Epidermal melanocyte (primary cell): Measurements from ENCODE around the gene TRIM44.
"Not testable (repeated sequence)": the region's sequence is repeated elsewhere in the genome, so short reads cannot be mapped to it uniquely, and the experiment has no call there.

Experiments
- DNase-seq: peaks from one replicate; pipeline ENCODE4 v3.0.0; 2011; ENCODE audit warnings: low spot score; ENCODE audit not compliant: insufficient read length

TRIM44 gene

DNA sequence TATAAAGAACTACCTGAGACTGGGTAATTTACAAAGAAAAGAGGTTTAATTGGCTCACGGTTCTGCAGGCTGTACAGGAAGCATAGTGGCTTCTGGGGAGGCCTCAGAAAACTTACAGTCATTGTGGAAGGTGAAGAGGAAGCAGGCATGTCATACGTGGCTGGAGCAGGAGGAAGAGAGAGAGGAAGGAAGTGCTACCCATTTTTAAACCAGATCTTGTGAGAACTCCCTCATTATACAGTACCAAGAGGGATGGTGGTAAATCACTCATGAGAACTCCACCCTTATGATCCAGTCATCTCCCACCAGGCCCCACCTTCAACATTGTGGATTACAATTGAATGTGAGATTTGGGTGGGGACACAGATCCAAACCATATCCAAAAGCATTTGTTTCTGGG, 53.1 kb downstream of the TRIM44 start:
- DNase-seq: not testable (repeated sequence)

GRCh38 chr11:35717043-35717442, 54.5 kb downstream of the TRIM44 start:
- DNase-seq: no peak

DNA sequence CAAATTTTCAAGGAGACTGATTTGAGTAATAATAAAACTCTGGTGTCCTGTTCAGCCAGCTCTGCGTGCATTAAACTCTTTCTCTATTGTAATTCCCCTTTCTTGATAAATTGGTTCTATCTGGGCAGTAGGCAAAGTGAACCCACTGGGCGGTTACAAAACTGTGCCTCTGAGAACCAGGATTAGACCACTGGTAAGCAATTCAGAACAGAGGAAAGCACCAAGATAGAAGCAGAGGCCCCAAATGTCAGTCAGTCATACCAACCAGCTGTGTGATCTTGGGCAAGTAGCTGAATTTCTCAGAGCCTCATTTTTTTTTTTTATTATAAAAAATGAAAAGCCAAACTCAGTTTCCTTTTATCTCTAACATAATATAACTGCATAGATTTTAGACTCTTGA, 54.9 kb downstream of the TRIM44 start:
- DNase-seq: no peak

GRCh38 chr11:35721651-35722282, 59.2 kb downstream of the TRIM44 start:
- DNase-seq: no peak

DNA sequence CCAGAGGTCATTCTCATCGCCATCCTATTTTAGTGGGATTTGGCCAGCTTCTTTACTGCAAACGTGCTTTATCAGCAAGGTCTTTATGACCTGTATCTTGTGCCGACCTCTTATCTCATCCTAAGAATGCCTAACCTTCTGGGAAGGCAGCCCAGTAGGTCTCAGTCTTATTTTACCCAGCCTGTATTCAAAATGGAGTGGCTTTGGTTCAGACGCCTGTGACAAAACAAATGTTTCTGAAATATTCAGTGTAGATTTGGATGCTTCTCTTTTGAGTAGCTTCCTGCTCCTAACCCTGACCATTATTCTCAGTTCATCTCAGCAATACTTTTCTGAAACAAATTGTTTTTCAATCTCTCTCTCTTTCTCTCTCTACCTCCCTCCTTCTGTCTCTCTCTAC, 60.1 kb downstream of the TRIM44 start:
- no peak for DNase-seq

GRCh38 chr11:35723493-35723892, 60.9 kb downstream of the TRIM44 start:
- DNase-seq: no peak

DNA sequence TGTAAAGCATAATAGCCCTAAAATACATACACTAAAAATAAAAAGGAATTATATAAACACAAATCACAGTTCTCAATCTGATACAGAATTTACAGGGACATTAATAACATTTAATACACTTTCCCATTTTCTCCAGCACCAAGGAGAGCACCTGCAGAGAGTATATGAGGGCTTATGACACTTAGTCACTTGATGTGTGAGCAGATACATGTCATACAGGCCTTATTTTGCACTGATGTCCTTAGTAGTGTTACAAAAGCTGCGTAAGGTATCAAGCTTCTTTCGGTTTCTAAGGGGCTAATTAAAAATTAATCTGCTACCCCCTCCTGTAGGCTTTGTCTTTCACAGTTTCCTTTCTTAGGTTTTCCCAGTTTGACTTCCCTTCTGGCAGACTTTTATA, 61.3 kb downstream of the TRIM44 start:
- DNase-seq: no peak

- no peak for DNase-seq
These were observed 63.3 kb downstream of the TRIM44 start for GRCh38 chr11:35725885-35726284.

DNA sequence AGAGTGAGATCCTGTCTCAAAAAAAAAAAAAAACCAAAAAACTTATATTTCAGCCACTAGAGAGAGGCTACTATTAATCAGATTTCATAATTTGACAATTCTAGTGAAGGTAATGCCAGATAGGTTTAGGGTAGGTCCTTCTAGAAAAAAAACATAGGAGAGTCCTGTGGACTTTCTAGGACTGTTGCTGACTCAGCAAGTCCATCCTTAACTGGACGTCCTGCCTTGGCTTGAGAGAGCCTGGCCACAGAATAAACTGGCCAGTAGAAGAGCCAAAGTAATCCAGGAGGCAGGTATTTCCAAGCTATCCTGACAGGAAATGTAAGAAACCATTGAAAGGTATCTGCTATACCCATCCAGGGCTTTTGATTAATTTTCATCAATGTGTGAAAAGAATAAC, 64.6 kb downstream of the TRIM44 start:
- DNase-seq: no peak

DNA sequence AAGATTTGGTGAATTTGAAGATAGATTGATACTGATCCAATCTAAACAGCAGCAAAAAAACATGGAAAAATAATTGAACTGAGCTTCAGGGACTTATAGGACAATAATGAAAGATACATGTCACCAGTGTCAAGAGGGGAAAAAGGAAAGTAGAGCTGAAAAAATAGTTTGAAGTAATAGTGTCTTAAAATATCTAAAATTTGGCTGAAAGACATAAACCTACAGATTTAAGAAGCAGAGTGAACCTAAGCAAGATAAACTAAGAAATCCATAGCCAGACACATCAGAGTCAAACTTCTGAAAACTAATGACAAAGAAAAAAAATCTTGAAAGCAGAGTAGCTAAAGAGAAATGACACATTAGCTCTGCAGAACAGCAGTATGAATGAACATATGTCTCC, 67.7 kb downstream of the TRIM44 start:
- DNase-seq: no peak

- no peak for DNase-seq
These were observed 72.3 kb downstream of the TRIM44 start for GRCh38 chr11:35734669-35735410.

GRCh38 chr11:35735411-35735810, 72.8 kb downstream of the TRIM44 start:
- DNase-seq: no peak

- DNase-seq: no peak
These were observed 73.3 kb downstream of the TRIM44 start for GRCh38 chr11:35735903-35736302.

GRCh38 chr11:35736952-35737351, 74.4 kb downstream of the TRIM44 start:
- no peak for DNase-seq

- no peak for DNase-seq
These were observed 77.7 kb downstream of the TRIM44 start for GRCh38 chr11:35740061-35740799.

GRCh38 chr11:35742707-35743454, 80.3 kb downstream of the TRIM44 start:
- no peak for DNase-seq

DNA sequence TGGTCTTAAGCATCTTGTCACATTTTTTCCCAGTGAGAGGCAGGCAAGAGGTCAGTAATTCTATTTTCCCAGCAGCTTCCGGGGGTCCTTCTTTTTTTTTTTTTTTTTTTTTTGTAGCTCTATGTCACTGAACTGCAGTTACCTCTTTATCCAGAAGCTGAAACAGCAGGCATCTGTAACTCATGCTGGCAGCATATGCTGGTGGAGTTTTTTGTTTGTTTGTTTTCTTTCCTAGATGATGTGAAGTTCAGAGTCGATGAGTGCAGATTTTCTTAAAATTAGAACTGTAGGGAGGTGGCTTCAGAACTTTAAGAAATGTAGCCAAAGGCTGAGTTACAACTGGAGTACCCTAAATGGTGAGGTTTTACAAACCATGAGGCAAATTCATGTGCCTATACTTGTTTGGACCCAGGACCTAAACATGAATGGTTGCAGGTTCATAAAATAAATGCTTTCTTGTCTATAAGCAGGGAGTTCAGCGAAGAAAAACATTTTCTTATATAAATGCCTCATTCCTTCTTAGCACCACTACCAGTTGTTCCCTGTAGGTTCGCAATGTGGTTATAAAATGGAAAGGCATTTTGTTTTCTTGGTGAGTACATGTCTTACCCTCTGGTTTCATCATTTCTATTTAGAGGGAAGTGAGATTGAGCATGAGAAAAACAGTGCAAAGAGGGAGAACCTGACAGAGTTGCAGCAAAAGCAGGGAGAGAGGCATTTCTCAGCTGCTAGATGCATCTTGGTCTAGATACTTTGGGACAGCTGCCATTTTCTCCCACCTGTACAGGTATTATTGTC, 84.0 kb downstream of the TRIM44 start:
- DNase-seq: no peak

- no peak for DNase-seq
These were observed 85.1 kb downstream of the TRIM44 start for GRCh38 chr11:35747668-35748067.

DNA sequence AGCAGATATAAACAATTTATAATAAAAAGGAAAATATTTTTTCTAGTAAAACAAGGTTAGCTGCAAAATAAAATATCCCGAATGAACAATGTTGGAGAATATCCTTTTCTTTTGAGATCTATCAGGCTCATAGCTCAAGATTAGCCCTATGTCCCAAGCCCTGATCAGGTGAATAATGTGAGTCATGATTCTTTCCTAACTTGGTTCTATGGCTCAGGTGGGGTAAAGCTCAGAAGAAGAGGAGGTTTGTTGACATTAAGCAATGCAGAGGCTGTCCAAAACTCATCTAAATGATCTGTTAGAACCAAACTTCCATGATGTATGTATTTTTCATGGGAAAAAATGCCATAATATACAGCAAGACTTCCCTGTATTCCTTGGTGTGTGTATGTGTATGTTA, 86.1 kb downstream of the TRIM44 start:
- DNase-seq: no peak

DNA sequence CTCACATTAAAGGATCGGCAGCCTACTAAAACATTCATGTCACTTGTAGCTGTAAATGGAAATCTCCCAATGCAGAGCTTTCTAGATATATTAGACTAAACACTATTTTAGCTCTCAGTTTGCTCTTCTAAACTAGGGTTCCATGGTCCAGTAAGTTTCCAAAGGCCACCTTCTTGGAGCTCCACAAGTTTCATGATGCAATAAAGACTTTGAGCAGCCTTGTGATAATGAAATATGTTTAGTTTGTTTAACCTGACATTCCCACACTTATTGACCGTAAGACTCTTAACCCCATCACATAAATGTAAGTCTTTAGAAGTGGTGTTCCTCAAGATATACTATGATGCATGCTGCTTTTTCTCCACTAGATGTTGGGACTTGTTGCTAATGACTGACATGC, 87.7 kb downstream of the TRIM44 start:
- DNase-seq: no peak
